K562 (cell line): Measurements from ENCODE around the gene TLCD1. TPM values are rescaled to one million over a fixed set of nuclear protein-coding genes. Genes with fewer than 3 reads are reported as not detected.
A peak's percentile ranks its signal among the peaks of the same experiment; 100 is the strongest.

Experiments used
- BMI1 ChIP-seq: fragments of 150-350 bp; IDR thresholded peaks from 2 replicates; pipeline ENCODE4 v1.6.1; 2014; ENCODE audit warnings: low read length
- CBX8 ChIP-seq: fragments of 200-600 bp; sonication (generic); IDR thresholded peaks from 2 replicates; pipeline ENCODE4 v1.6.1; 2012; ENCODE audit warnings: borderline replicate concordance, mixed run types, low read depth, mild to moderate bottlenecking, moderate library complexity, mixed read lengths, low read length, control low read depth, inconsistent platforms; ENCODE audit not compliant: poor library complexity, severe bottlenecking; ENCODE audit errors: extremely low read depth
- CEBPB ChIP-seq: fragments of 450-650 bp; IDR thresholded peaks from 2 replicates; pipeline ENCODE4 v1.6.1; 2016; ENCODE audit warnings: missing genetic modification characterization, missing compliant biosample characterization
- CREB3L1 ChIP-seq: fragments of 450-650 bp; IDR thresholded peaks from 2 replicates; pipeline ENCODE4 v1.6.1; 2014; ENCODE audit warnings: low read depth, mild to moderate bottlenecking, moderate library complexity, borderline replicate concordance
- CREBBP ChIP-seq: IDR thresholded peaks from one replicate; pipeline ENCODE4 v1.6.1; 2012; ENCODE audit warnings: low read depth, mild to moderate bottlenecking, control low read depth, inconsistent platforms, low read length
- CXXC5 ChIP-seq: fragments of 250-450 bp; sonication (Bioruptor Pico); IDR thresholded peaks from 2 replicates; pipeline ENCODE4 v1.8.0; 2022; ENCODE audit warnings: inconsistent platforms, mild to moderate bottlenecking, moderate library complexity
- EWSR1 ChIP-seq: fragments of 450-650 bp; IDR thresholded peaks from 2 replicates; pipeline ENCODE4 v1.6.1; 2018; ENCODE audit warnings: borderline replicate concordance, mild to moderate bottlenecking, low read depth, moderate library complexity; ENCODE audit not compliant: partially characterized antibody
- FOXK2 ChIP-seq, 2 experiments: fragments of 450-650 bp; IDR thresholded peaks in 1 of 2; conservative IDR thresholded peaks in 1 of 2; 2 replicates each; pipeline ENCODE4 v1.6.1; 2016; ENCODE audit warnings: low read depth in 2 of 2, mild to moderate bottlenecking in 1 of 2
- GTF2F1 ChIP-seq: IDR thresholded peaks from 2 replicates; pipeline ENCODE4 v1.6.1; 2011; ENCODE audit warnings: low read depth, low read length, improper control_type of control experiment
- LEF1 ChIP-seq: fragments of 450-650 bp; IDR thresholded peaks from 2 replicates; pipeline ENCODE4 v1.6.1; 2016; ENCODE audit warnings: mild to moderate bottlenecking
- MAZ ChIP-seq, 2 experiments: fragments of 450-650 bp in 1 of 2; sonication (generic) in 1 of 2; formaldehyde crosslinking; IDR thresholded peaks in 1 of 2; conservative IDR thresholded peaks in 1 of 2; 2 replicates each; pipeline versions ENCODE4 v1.4.0 to v1.5.0; 2020; ENCODE audit warnings: mild to moderate bottlenecking in 1 of 2, missing genetic modification reagents in 1 of 2
- NFE2 ChIP-seq: IDR thresholded peaks from 2 replicates; pipeline ENCODE4 v1.6.1; 2014; ENCODE audit warnings: antibody characterized with exemption, low read depth
- NR2C1 ChIP-seq, 2 experiments: fragments of 450-650 bp; IDR thresholded peaks; 2 replicates each; pipeline ENCODE4 v1.6.1; 2017; ENCODE audit warnings: mild to moderate bottlenecking in 2 of 2, antibody characterized with exemption in 1 of 2, inconsistent platforms in 1 of 2, missing compliant biosample characterization in 1 of 2, missing genetic modification characterization in 1 of 2
- POLR2B ChIP-seq: fragments of 450-650 bp; IDR thresholded peaks from 2 replicates; pipeline ENCODE4 v1.6.1; 2018; ENCODE audit warnings: low read depth; ENCODE audit not compliant: partially characterized antibody
- RCOR1 ChIP-seq, 2 experiments: IDR thresholded peaks; 2 replicates each; pipeline ENCODE4 v1.6.1; 2012; ENCODE audit warnings: low read depth in 2 of 2, low read length in 2 of 2, borderline replicate concordance in 1 of 2, improper control_type of control experiment in 1 of 2
- RNF2 ChIP-seq: sonication (generic); IDR thresholded peaks from 2 replicates; pipeline ENCODE4 v1.6.1; 2016
- SMARCC2 ChIP-seq: fragments of 450-650 bp; IDR thresholded peaks from 2 replicates; pipeline ENCODE4 v1.6.1; 2017; ENCODE audit warnings: antibody characterized with exemption, moderate library complexity, mild to moderate bottlenecking, low read depth
- SP1 ChIP-seq: sonication (generic); formaldehyde crosslinking; IDR thresholded peaks from 2 replicates; pipeline ENCODE4 v1.8.1; 2022; ENCODE audit warnings: mild to moderate bottlenecking, missing genetic modification reagents
- SP2 ChIP-seq: IDR thresholded peaks from 2 replicates; pipeline ENCODE4 v1.6.1; 2011; ENCODE audit warnings: mild to moderate bottlenecking, low read depth, low read length, moderate library complexity; ENCODE audit not compliant: poor library complexity, severe bottlenecking; ENCODE audit errors: extremely low read depth
- TRIM25 ChIP-seq: fragments of 450-650 bp; IDR thresholded peaks from 2 replicates; pipeline ENCODE4 v1.7.0; 2016; ENCODE audit warnings: borderline replicate concordance
- ZBTB26 ChIP-seq: fragments of 450-650 bp; formaldehyde crosslinking; IDR thresholded peaks from 2 replicates; pipeline ENCODE4 v1.4.0; 2022; ENCODE audit warnings: missing genetic modification characterization
- ZNF586 ChIP-seq: fragments of 450-650 bp; formaldehyde crosslinking; conservative IDR thresholded peaks from 2 replicates; pipeline ENCODE4 v1.4.0; 2020; ENCODE audit warnings: mild to moderate bottlenecking, moderate library complexity
- ZNF75A ChIP-seq: fragments of 450-650 bp; formaldehyde crosslinking; IDR thresholded peaks from 2 replicates; pipeline ENCODE4 v1.4.0; 2020; ENCODE audit warnings: mild to moderate bottlenecking
- ZNF77 ChIP-seq: fragments of 250-450 bp; sonication (Bioruptor Pico); IDR thresholded peaks from 2 replicates; pipeline ENCODE4 v1.5.0; 2020
- polyA plus RNA-seq, 8 experiments: library from polyadenylated mRNA; depleted of rRNA in 4 of 8; stranded (reverse) in 5 of 8; unstranded in 3 of 8; fragments of >200 nt; fragmentation: Nextera tagmentation in 2 of 8; fragmentation: Illumina TruSeq in 1 of 8; extraction: Ambion mirVana in 2 of 8; extraction: Trizol in 1 of 8; gene quantifications; 2 replicates each; pipeline versions ENCODE4 v1.2.1 to v1.2.3, GENCODE V29; 2011 to 2014; ENCODE audit warnings: inconsistent platforms in 1 of 8, missing spikeins in 1 of 8
- total RNA-seq, 7 experiments: library from RNA; depleted of rRNA in 6 of 7; stranded (reverse); fragments of >200 nt in 6 of 7; fragmentation: Illumina TruSeq in 2 of 7; extraction: Trizol in 2 of 7; gene quantifications; 2 replicates each; pipeline versions ENCODE4 v1.2.1 to v1.2.3, GENCODE V29; 2011 to 2021; ENCODE audit warnings: low replicate concordance in 1 of 7

Gene TLCD1
- total and polyA plus RNA-seq, 9 of the 15 experiments (the other 6 are each of a cell fraction or from before 2014, with no cell fraction given) = 6.8 to 37.7 (median 21.7) TPM

- TF ChIP-seq CREB3L1 = no peak
- no peak; the same call in 1 of the 2 replicates for TF ChIP-seq ZBTB26
- no peak for TF ChIP-seq ZNF586 (CRISPR knock-in tag)
- no peak for TF ChIP-seq CREBBP
- TF ChIP-seq SMARCC2 = no peak
- no peak for TF ChIP-seq TRIM25
- no peak for TF ChIP-seq FOXK2 (conservative IDR thresholded peaks at IDR 0.05 in 1 of 2, IDR thresholded peaks at IDR 0.05 in 1 of 2; ENCODE audit: low read depth in 2 of 2)
- TF ChIP-seq GTF2F1 = no peak
- no peak for TF ChIP-seq CEBPB (tag)
- TF ChIP-seq LEF1 = no peak
- TF ChIP-seq BMI1 = no peak
- no peak for TF ChIP-seq NFE2
- TF ChIP-seq ZNF75A (CRISPR knock-in tag) = no peak
- TF ChIP-seq MAZ (CRISPR knock-in tag; conservative IDR thresholded peaks at IDR 0.05 in 1 of 2, IDR thresholded peaks at IDR 0.05 in 1 of 2) = no peak
- no peak; a peak in 1 of 4 replicates for TF ChIP-seq RCOR1 (IDR thresholded peaks at IDR 0.05; ENCODE audit: borderline replicate concordance in 1 of 2, low read depth in 2 of 2, low read length in 2 of 2)
- no peak for TF ChIP-seq EWSR1
- no peak for TF ChIP-seq CXXC5
- TF ChIP-seq RNF2 = no peak
- no peak for TF ChIP-seq NR2C1 (IDR thresholded peaks at IDR 0.05)
- no peak for TF ChIP-seq NR2C1 (tag; IDR thresholded peaks at IDR 0.05)
- TF ChIP-seq SP2 = no peak
- no peak for TF ChIP-seq CBX8
- no peak; the same call in 1 of the 2 replicates for TF ChIP-seq SP1 (CRISPR knock-in tag)
- peak; percentile 81 for TF ChIP-seq POLR2B
- TF ChIP-seq ZNF77 (CRISPR knock-in tag) = no peak; the same call in 1 of the 2 replicates
Measured at GRCh38 chr17:28725166-28725659, 820 bp downstream of the TLCD1 start (continued).
